Uterus (tissue), 4 donors: ENCODE measurements around the gene SCAMP5. TPM values are rescaled to one million over a fixed set of nuclear protein-coding genes. Genes with fewer than 3 reads are reported as not detected.

Experiments used
- DNase-seq, 2 donors: peaks; one replicate each; pipeline ENCODE4 v3.0.0-alpha.2; 2019 to 2020
- H3K27ac ChIP-seq, 2 donors: fragments of 200-600 bp; sonication (generic); 1 replicate in 1 of 2; 2 replicates in 1 of 2; pipeline ENCODE4 v1.5.1; 2016 to 2018
- H3K27me3 ChIP-seq, 2 donors: fragments of 200-600 bp; sonication (generic); one replicate each; pipeline ENCODE4 v1.5.1; 2018 to 2019; ENCODE audit warnings: control low read depth in 1 of 2
- H3K36me3 ChIP-seq, 2 donors: fragments of 200-600 bp; sonication (generic); one replicate each; pipeline ENCODE4 v1.5.1; 2019; ENCODE audit warnings: control low read depth in 1 of 2
- H3K4me1 ChIP-seq, 2 donors: fragments of 200-600 bp; sonication (generic); one replicate each; pipeline ENCODE4 v1.5.1; 2018 to 2019; ENCODE audit warnings: control low read depth in 1 of 2
- H3K4me3 ChIP-seq, 2 donors: fragments of 200-600 bp; sonication (generic); 1 replicate in 1 of 2; 2 replicates in 1 of 2; pipeline ENCODE4 v1.5.1; 2018 to 2019; ENCODE audit warnings: mild to moderate bottlenecking in 1 of 2
- H3K9me3 ChIP-seq, 2 donors: fragments of 200-600 bp; sonication (generic); one replicate each; pipeline ENCODE4 v1.5.1; 2019; ENCODE audit warnings: control low read depth in 1 of 2
- CTCF ChIP-seq, 4 experiments: fragments of 200-600 bp in 2 of 4; fragments of 450-650 bp in 2 of 4; sonication (generic) in 2 of 4; IDR thresholded peaks; one replicate each; pipeline ENCODE4 v1.5.1; 2016 to 2019; ENCODE audit warnings: antibody characterized with exemption in 4 of 4, mild to moderate bottlenecking in 2 of 4, moderate library complexity in 1 of 4
- POLR2A ChIP-seq, 2 donors: fragments of 450-650 bp; IDR thresholded peaks; one replicate each; pipeline ENCODE4 v1.6.1; 2016; ENCODE audit warnings: antibody characterized with exemption in 2 of 2, mild to moderate bottlenecking in 1 of 2, moderate library complexity in 1 of 2
- intact Hi-C: fragments of 100-400 bp; cut with DNase I; formaldehyde crosslinking; loops from one replicate; pipeline ENCODE4 v1.15.1; 2023; ENCODE audit warnings: low total_unique reads
- total RNA-seq, 4 donors: library from RNA; depleted of rRNA in 3 of 4; stranded (reverse); fragments of >200 nt in 3 of 4; gene quantifications; one replicate each; pipeline versions ENCODE4 v1.1.0 to v1.2.4, GENCODE V29; 2014 to 2023
- donor health status: DM: yes; HTN: yes; CAD: no.

The SCAMP5 gene
- total RNA-seq, 4 donors from 2014 or later, result 0.29 to 6.6 (median 1.9) TPM

DNA sequence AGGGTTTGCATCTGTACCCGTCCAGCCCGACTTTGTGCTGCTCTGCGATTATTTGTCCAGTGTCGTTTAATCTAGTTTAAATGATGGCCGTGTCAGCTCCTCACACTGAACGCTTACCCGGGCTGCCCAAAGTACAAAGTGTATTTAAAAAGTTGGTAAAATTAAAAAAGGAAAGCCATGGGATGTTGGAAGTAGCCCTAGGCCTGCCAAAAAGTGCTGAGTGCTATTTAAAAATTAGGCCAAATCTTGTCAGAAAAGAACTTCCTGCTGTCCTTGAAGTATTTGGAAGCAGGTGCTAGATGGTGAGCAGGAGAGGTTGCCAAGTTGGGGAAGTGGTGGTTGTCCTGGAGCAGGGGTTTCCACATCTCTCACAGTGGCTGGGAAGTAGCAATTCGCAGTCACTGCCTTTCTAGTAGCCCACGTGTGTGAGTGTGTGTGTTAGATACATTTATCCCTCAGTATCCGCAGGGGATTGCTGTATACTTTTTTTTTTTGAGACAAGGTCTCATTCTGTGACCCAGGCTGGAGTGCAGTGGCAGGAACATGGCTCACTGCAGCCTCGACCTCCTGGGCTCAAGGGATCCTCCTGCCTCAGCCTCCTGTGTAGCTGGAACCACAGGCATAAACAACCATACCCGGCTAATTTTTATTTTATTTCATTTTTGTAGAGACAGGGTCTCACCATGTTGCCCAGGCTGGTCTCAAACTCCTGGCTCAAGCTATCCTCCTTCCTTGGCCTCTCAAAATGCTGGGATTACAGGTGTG is 28.7 kb downstream of the SCAMP5 start:
- no peak for DNase-seq
- no peaks in the 10 kb centered on the region for H3K36me3 ChIP-seq
- peak overlapping the region; percentile 89 to 91 for H3K27ac ChIP-seq
- H3K9me3 ChIP-seq, result no peaks in the 10 kb centered on the region
- no peak for TF ChIP-seq POLR2A (IDR thresholded peaks at IDR 0.05)
- peaks cover 0 to 6% of the 10 kb centered on the region in 2 donors for H3K4me1 ChIP-seq
- H3K4me3 ChIP-seq, result peak overlapping the region; percentile 86 to 88
- no peaks in the 10 kb centered on the region for H3K27me3 ChIP-seq
- intact Hi-C loops, result no loop called here

DNA sequence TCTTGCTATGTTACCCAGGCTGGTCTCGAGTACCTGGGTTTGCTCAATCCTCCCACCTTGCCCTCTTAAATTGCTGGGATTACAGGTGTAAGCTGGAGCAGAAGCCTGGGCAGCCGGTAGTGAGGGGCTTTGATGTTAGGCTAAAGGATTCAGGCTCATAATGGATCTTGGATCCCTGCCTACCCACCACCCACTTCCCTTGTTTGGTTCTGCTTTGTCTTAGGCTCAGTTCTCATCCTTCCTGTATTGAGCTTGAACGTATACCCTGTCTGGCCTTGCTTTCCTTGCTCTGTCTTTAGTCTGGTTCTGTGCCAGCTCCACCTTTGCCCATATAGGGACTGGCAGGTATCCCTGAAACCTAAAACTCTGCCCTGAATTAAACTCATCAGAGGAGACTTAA is 29.7 kb downstream of the SCAMP5 start:
- Histone ChIP-seq H3K27ac (no peak overlapping the region), H3K4me3 (no peak overlapping the region), H3K9me3 (no peaks in the 10 kb centered on the region), H3K27me3 (no peaks in the 10 kb centered on the region), H3K36me3 (no peaks in the 10 kb centered on the region), H3K4me1 (peaks cover 0 to 11% of the 10 kb centered on the region in 2 donors)
- intact Hi-C loops, result no loop called here
- DNase-seq, result no peak
- no peak for TF ChIP-seq CTCF (IDR thresholded peaks at IDR 0.05)
- no peak for TF ChIP-seq POLR2A (IDR thresholded peaks at IDR 0.05)

- TF ChIP-seq CTCF (IDR thresholded peaks at IDR 0.05) (no peak), POLR2A (IDR thresholded peaks at IDR 0.05) (no peak)
- peaks cover 0 to 11% of the 10 kb centered on the region in 2 donors for H3K4me1 ChIP-seq
- H3K27ac ChIP-seq, result no peak overlapping the region
- no peak overlapping the region for H3K4me3 ChIP-seq
- no peaks in the 10 kb centered on the region for H3K9me3 ChIP-seq
- no peaks in the 10 kb centered on the region for H3K36me3 ChIP-seq
- no peak for DNase-seq
- intact Hi-C loops, result no loop called here
- H3K27me3 ChIP-seq, result no peaks in the 10 kb centered on the region
Observed at GRCh38 chr15:75025548-75026260, 30.3 kb downstream of the SCAMP5 start.

DNA sequence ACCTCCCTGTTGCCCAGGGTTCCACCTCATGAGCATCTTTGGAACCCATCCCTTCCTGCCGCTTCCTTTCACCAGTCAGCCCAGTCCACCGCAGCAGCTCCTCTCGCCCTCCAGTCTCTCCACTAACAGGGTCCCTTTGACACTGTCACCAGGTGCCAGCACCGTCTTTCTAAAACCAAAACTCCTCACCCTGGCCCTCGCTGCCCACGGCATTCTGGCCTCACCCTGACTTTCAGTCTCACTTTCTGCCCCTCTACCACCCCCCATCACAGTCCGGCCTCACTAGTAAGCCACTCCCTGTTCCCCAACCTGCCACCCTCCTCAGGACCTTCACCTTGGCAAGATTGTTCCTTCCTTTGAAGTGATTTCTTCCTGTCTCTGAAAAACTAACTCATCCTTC is 32.2 kb downstream of the SCAMP5 start:
- no peaks in the 10 kb centered on the region for H3K36me3 ChIP-seq
- no peak for TF ChIP-seq POLR2A (IDR thresholded peaks at IDR 0.05)
- TF ChIP-seq CTCF (IDR thresholded peaks at IDR 0.05), result no peak
- intact Hi-C loops, result no loop called here
- no peaks in the 10 kb centered on the region for H3K27me3 ChIP-seq
- no peak overlapping the region for H3K27ac ChIP-seq
- H3K9me3 ChIP-seq, result no peaks in the 10 kb centered on the region
- H3K4me3 ChIP-seq, result no peak overlapping the region
- DNase-seq, result no peak
- H3K4me1 ChIP-seq, result peaks cover 0 to 11% of the 10 kb centered on the region in 2 donors

DNA sequence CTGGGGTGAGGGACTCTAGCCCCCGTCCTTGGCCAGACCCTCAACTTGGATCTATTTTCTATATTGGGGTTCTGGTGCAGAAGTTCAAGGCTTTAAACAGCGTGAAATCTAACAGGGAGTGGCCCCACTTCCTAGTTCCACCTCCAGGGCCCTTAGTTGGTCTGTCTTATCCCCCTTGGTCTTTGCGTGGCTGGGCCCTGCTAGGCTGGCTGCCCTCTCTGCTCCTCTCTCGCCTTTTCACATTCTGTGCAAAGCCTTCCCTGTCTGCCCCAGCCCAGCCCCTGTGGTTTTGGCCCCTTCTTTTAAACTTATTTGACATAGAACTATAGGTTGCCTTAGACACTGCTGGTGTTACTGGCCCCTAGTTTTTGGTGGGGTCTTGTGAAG is 33.6 kb downstream of the SCAMP5 start:
- H3K4me3 ChIP-seq, result no peak overlapping the region
- DNase-seq, result no peak
- H3K27ac ChIP-seq, result peak overlapping the region; percentile 29 to 81
- TF ChIP-seq POLR2A (IDR thresholded peaks at IDR 0.05) (no peak), CTCF (IDR thresholded peaks at IDR 0.05) (no peak)
- peaks cover 0 to 10% of the 10 kb centered on the region in 2 donors for H3K4me1 ChIP-seq
- H3K27me3 ChIP-seq, result no peaks in the 10 kb centered on the region
- intact Hi-C loops, result loop anchor here (2.0 kb wide), 1 partner anchor 176 kb away; no protein-coding TSS in a partner anchor
- no peaks in the 10 kb centered on the region for H3K9me3 ChIP-seq
- no peaks in the 10 kb centered on the region for H3K36me3 ChIP-seq
